GM12864 (cell line): ENCODE data around the gene CNGA3.

Experiments used
- DNase-seq: peaks from one replicate; pipeline ENCODE4 v3.0.0-alpha.2; 2011; ENCODE audit warnings: low read depth
- H3K4me3 ChIP-seq: 2 replicates; pipeline ENCODE4 v1.5.1; 2011; ENCODE audit warnings: mild to moderate bottlenecking, low read depth, low read length, control low read depth
- CTCF ChIP-seq: IDR thresholded peaks from 2 replicates; pipeline ENCODE4 v1.5.1; 2011; ENCODE audit warnings: low read depth, mild to moderate bottlenecking, moderate library complexity, low read length, control low read depth, inconsistent platforms; ENCODE audit errors: missing control alignments

The CNGA3 gene

GRCh38 chr2:98376996-98377395, 30.7 kb downstream of the CNGA3 start:
- DNase-seq, result no peak
- TF ChIP-seq CTCF, result no peak

GRCh38 chr2:98377544-98377943, 31.3 kb downstream of the CNGA3 start:
- no peak for DNase-seq
- H3K4me3 ChIP-seq, result no peak overlapping the region
- no peak for TF ChIP-seq CTCF

More at GRCh38 chr2:98376996-98377395, 30.7 kb downstream of the CNGA3 start:
- H3K4me3 ChIP-seq, result no peak overlapping the region

GRCh38 chr2:98378196-98378595, 31.9 kb downstream of the CNGA3 start:
- no peak for TF ChIP-seq CTCF
- DNase-seq, result no peak
- no peak overlapping the region for H3K4me3 ChIP-seq

GRCh38 chr2:98378901-98379300, 32.6 kb downstream of the CNGA3 start:
- no peak for DNase-seq
- no peak for TF ChIP-seq CTCF
- no peak overlapping the region for H3K4me3 ChIP-seq

- no peak for TF ChIP-seq CTCF
- no peak for DNase-seq
- H3K4me3 ChIP-seq, result no peak overlapping the region
These were observed 33.3 kb downstream of the CNGA3 start for GRCh38 chr2:98379311-98380202.

GRCh38 chr2:98380203-98380535, 33.9 kb downstream of the CNGA3 start:
- H3K4me3 ChIP-seq, result no peak overlapping the region
- no peak for DNase-seq
- no peak for TF ChIP-seq CTCF

GRCh38 chr2:98381494-98381893, 35.2 kb downstream of the CNGA3 start:
- no peak for DNase-seq
- no peak overlapping the region for H3K4me3 ChIP-seq
- no peak for TF ChIP-seq CTCF
